OCI-LY3 (cell line): Measurements from ENCODE around the gene TFPI.

ENCODE experiments used
- EZH2phosphoT487 ChIP-seq: fragments of 200-600 bp; shearing (Covaris generic); IDR thresholded peaks from 2 replicates; pipeline ENCODE4 v1.6.1; 2018; ENCODE audit warnings: antibody characterized with exemption, mixed run types, low read depth
- TF ChIP-seq, protein P1 (sequence below): fragments of 200-600, 300-600 bp; sonication (generic); IDR thresholded peaks from 2 replicates; pipeline ENCODE4 v1.5.1; 2014; ENCODE audit warnings: antibody characterized with exemption, low read length, low read depth

DNA sequence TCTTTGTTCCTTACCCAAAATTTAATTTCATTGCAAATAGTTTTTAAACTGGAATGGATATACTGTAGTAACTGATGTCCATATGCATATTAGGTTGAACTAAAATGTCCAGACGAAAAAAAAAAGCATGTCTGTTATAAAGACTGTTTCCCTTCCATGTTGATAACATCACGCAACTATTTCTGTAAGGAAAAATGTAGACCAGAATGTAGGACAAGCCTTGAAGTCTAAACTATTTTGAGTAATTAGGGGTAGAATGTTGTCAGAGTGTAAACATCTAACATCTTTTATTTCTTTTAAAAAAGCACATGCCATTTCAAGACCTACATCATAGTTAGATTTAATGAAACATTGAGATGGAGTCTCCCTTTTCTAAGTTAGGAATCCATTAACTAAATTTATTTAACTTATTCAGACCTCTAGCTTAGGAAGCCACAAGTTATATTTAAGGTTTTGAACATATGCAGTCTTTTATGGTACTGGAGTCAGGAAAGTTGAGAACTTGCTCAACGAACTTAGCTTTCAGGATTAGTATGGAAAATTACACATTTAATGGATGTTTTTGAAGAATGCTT lies 114.0 kb downstream of the TFPI start:
- TF ChIP-seq, protein P1, sequence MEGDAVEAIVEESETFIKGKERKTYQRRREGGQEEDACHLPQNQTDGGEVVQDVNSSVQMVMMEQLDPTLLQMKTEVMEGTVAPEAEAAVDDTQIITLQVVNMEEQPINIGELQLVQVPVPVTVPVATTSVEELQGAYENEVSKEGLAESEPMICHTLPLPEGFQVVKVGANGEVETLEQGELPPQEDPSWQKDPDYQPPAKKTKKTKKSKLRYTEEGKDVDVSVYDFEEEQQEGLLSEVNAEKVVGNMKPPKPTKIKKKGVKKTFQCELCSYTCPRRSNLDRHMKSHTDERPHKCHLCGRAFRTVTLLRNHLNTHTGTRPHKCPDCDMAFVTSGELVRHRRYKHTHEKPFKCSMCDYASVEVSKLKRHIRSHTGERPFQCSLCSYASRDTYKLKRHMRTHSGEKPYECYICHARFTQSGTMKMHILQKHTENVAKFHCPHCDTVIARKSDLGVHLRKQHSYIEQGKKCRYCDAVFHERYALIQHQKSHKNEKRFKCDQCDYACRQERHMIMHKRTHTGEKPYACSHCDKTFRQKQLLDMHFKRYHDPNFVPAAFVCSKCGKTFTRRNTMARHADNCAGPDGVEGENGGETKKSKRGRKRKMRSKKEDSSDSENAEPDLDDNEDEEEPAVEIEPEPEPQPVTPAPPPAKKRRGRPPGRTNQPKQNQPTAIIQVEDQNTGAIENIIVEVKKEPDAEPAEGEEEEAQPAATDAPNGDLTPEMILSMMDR: no peak
- no peak for TF ChIP-seq EZH2phosphoT487
